ENCODE results near the gene GRP.

Gene GRP

GRCh38 chr18:59278793-59279192 lies 58.8 kb downstream of the GRP start:
- TF ChIP-seq SIN3A (IDR thresholded peaks at IDR 0.05; ENCODE audit: borderline replicate concordance, insufficient read depth, low read length) (no peak), TAF1 (IDR thresholded peaks at IDR 0.05; ENCODE audit: borderline replicate concordance, insufficient read depth, low read length) (no peak), REST (IDR thresholded peaks at IDR 0.05; ENCODE audit: insufficient read depth in 1 of 2, low read depth in 2 of 2, low read length in 2 of 2) (no peak), POLR2AphosphoS5 (IDR thresholded peaks at IDR 0.05; ENCODE audit: low read depth, low read length) (no peak), FOXP2 (optimal IDR thresholded peaks at IDR 0.05; ENCODE audit: borderline replicate concordance, extremely low read depth, extremely low read length, insufficient read depth) (no peak)

GRCh38 chr18:59279193-59279592 lies 59.2 kb downstream of the GRP start:
- TF ChIP-seq REST (IDR thresholded peaks at IDR 0.05; ENCODE audit: insufficient read depth in 1 of 2, low read depth in 2 of 2, low read length in 2 of 2) (no peak), POLR2AphosphoS5 (IDR thresholded peaks at IDR 0.05; ENCODE audit: low read depth, low read length) (no peak), TAF1 (IDR thresholded peaks at IDR 0.05; ENCODE audit: borderline replicate concordance, insufficient read depth, low read length) (no peak), FOXP2 (optimal IDR thresholded peaks at IDR 0.05; ENCODE audit: borderline replicate concordance, extremely low read depth, extremely low read length, insufficient read depth) (no peak), SIN3A (IDR thresholded peaks at IDR 0.05; ENCODE audit: borderline replicate concordance, insufficient read depth, low read length) (no peak)

GRCh38 chr18:59279722-59280121 lies 59.8 kb downstream of the GRP start:
- TF ChIP-seq FOXP2 (optimal IDR thresholded peaks at IDR 0.05; ENCODE audit: borderline replicate concordance, extremely low read depth, extremely low read length, insufficient read depth), result no peak
- no peak for TF ChIP-seq TAF1 (IDR thresholded peaks at IDR 0.05; ENCODE audit: borderline replicate concordance, insufficient read depth, low read length)
- no peak for TF ChIP-seq SIN3A (IDR thresholded peaks at IDR 0.05; ENCODE audit: borderline replicate concordance, insufficient read depth, low read length)
- TF ChIP-seq POLR2AphosphoS5 (IDR thresholded peaks at IDR 0.05; ENCODE audit: low read depth, low read length), result no peak

Data from PFSK-1 (cell line).